ENCODE results near the gene TARM1.

TARM1 gene

GRCh38 chr19:54081032-54081431 is at the start of gene TARM1:
TARM1 (minus strand) TSS chr19:54081365; CDS start chr19:54081340, 25 bp downstream.
- no peak for DNase-seq (ENCODE audit: low read depth in 2 of 2)

GRCh38 chr19:54129617-54129996 is 48.4 kb upstream of the TARM1 start:
- no peak for DNase-seq (ENCODE audit: low read depth in 2 of 2)

- no peak for DNase-seq (ENCODE audit: low read depth in 2 of 2)
These were observed 47.8 kb upstream of the TARM1 start for GRCh38 chr19:54128796-54129616.

DNA sequence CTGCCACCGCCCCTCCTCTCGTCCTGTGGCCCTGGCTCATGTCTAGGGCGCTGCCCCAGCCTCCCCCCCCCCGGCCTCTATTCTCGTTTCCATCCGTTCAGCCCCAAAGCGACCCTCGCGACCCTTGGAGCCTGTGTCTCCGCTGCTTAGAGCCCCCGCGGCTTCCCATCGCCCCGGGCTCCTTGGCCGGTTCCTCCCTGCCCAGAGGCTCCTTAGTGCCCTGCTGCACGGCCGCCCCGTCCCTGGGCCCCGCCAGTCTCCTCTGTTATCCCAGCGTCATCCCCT is 47.2 kb upstream of the TARM1 start:
- no peak for DNase-seq (ENCODE audit: low read depth in 2 of 2)

- DNase-seq (ENCODE audit: low read depth in 2 of 2), result no peak
These were observed 46.7 kb upstream of the TARM1 start for GRCh38 chr19:54127688-54128440.

DNA sequence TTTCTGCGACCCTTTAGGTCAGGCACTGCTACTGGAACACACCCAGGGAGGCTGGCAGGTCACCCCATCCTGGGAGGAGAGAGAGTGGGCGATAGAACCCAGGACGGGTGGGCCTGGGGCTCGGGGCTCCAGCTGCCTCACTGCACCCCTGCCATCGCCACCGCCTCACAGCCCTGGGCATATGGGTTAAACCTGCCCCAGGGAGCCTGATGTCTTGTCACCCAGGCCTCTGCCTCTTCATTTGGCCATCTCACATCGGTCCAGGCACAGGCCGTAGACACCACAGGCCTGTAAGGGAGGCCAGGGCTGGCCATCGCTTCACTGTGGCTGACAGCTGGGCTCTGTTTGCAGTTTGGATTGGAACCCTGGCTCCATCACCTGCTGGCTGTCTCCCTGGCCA is 44.5 kb upstream of the TARM1 start:
- DNase-seq (ENCODE audit: low read depth in 2 of 2), result no peak

GRCh38 chr19:54124393-54124792 is 43.2 kb upstream of the TARM1 start:
- DNase-seq (ENCODE audit: low read depth in 2 of 2), result no peak

GRCh38 chr19:54123682-54124081 is 42.5 kb upstream of the TARM1 start:
- DNase-seq (ENCODE audit: low read depth in 2 of 2), result no peak

GRCh38 chr19:54121259-54121658 is 40.1 kb upstream of the TARM1 start:
- no peak for DNase-seq (ENCODE audit: low read depth in 2 of 2)

- peak; percentile 91 to 95 for DNase-seq (ENCODE audit: low read depth in 2 of 2)
These were observed 34.2 kb upstream of the TARM1 start, which contains the start of the genes PRPF31 and TFPT for GRCh38 chr19:54115109-54116063. PRPF31 (plus strand) TSS chr19:54115754; CDS start chr19:54118279, 2,525 bp downstream. TFPT (minus strand) TSS chr19:54115657; CDS start chr19:54115269, 388 bp downstream.

GRCh38 chr19:54114340-54115108 is 33.4 kb upstream of the TARM1 start:
- DNase-seq (ENCODE audit: low read depth in 2 of 2), result no peak

- no peak for DNase-seq (ENCODE audit: low read depth in 2 of 2)
These were observed 28.5 kb upstream of the TARM1 start for GRCh38 chr19:54109651-54110050.

- no peak for DNase-seq (ENCODE audit: low read depth in 2 of 2)
These were observed 27.3 kb upstream of the TARM1 start for GRCh38 chr19:54108496-54108895.

- no peak for DNase-seq (ENCODE audit: low read depth in 2 of 2)
These were observed 26.8 kb upstream of the TARM1 start for GRCh38 chr19:54107876-54108490.

GRCh38 chr19:54106716-54107115 is 25.6 kb upstream of the TARM1 start:
- DNase-seq (ENCODE audit: low read depth in 2 of 2), result no peak

- no peak for DNase-seq (ENCODE audit: low read depth in 2 of 2)
These were observed 24.6 kb upstream of the TARM1 start for GRCh38 chr19:54105796-54106195.

DNA sequence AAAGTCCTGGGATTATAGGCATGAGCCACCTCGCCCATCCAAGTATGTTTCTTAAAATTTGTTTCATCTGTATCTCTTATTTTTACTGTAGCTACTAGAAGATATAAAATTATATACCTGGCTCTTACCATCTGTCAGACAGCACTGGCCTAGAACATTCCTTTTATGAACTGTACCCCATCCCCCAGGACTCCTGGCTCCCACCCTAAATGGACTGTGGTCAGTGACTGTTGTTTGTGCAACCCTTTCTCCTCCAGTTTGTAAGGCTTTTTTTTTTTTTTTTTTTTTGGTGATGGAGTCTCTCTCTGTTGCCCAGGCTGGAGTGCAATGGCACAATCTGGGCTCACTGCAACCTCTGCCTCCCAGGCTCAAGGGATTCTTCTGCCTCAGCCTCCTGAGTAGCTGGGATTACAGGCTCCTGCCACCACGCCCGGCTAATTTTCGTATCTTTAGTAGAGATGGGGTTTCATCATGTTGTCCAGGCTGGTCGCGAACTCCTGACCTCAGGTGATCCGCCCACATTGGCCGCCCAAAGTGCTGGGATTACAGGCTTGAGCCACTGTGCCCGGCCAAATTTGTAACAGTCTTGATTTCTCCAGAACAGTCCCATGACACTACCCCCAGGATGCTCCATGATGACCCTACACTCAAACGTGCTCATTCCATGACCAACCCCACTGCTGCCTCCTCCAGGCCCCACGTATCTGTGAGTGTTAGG is 24.0 kb upstream of the TARM1 start:
- no peak for DNase-seq (ENCODE audit: low read depth in 2 of 2)

DNA sequence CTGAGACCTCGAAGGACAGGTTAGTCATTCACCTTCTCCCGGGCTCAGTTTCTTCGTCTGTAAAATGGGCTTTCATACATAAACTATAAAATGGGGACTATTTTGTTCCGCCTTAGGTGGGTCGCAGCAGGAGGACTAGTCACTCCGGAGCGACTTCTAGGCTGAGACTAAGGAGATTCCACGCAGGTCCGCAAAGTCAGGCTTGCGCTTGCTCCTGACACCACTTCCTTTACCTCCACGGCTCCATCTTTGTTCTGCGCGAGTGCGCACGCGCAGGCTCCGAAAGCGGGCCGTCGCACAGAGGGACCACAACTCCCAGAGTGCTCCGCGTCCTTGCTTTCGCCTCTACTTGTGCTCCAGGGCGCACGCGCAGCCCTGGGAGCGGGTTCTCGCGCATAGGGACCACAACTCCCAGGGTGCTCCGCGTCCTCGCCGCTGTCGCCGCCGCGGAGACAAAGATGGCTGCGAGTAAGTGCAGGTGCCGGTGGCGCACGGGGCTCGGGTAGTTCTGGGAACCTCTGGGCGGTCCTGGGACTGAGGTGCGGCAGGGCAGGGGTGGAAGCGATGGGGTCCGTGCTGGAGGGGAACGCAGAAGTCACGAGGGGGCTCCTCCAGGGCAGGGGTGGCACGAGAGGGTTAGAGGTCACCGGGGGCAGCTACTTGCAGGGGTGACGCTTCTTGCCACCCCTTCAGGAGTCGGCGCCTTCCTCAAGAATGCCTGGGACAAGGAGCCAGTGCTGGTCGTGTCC is 21.4 kb upstream of the TARM1 start, which contains the start of gene NDUFA3:
NDUFA3 (plus strand) TSS at position 435 of the 749 bp plus-strand sequence; CDS start at position 459, 24 bp downstream.
- DNase-seq (ENCODE audit: low read depth in 2 of 2), result peak; percentile 95

GRCh38 chr19:54100561-54100960 is 19.4 kb upstream of the TARM1 start, which contains the start of gene OSCAR:
OSCAR (minus strand) TSS chr19:54100803; CDS start chr19:54100792, 11 bp downstream.
- no peak for DNase-seq (ENCODE audit: low read depth in 2 of 2)

Measured in stimulated activated CD8-positive, alpha-beta memory T cell treated with anti-CD3 and anti-CD28 coated beads, Interleukin-2, amount 100 ng/mL, for 1 hour (primary cell).